Suppressor macrophage treated with lipopolysaccharide for 4 hours (primary cell): ENCODE results near the gene ENAM.

Experiments
- DNase-seq: peaks from one replicate; pipeline ENCODE4 v3.0.0-alpha.2; 2020

ENAM gene, protein sequence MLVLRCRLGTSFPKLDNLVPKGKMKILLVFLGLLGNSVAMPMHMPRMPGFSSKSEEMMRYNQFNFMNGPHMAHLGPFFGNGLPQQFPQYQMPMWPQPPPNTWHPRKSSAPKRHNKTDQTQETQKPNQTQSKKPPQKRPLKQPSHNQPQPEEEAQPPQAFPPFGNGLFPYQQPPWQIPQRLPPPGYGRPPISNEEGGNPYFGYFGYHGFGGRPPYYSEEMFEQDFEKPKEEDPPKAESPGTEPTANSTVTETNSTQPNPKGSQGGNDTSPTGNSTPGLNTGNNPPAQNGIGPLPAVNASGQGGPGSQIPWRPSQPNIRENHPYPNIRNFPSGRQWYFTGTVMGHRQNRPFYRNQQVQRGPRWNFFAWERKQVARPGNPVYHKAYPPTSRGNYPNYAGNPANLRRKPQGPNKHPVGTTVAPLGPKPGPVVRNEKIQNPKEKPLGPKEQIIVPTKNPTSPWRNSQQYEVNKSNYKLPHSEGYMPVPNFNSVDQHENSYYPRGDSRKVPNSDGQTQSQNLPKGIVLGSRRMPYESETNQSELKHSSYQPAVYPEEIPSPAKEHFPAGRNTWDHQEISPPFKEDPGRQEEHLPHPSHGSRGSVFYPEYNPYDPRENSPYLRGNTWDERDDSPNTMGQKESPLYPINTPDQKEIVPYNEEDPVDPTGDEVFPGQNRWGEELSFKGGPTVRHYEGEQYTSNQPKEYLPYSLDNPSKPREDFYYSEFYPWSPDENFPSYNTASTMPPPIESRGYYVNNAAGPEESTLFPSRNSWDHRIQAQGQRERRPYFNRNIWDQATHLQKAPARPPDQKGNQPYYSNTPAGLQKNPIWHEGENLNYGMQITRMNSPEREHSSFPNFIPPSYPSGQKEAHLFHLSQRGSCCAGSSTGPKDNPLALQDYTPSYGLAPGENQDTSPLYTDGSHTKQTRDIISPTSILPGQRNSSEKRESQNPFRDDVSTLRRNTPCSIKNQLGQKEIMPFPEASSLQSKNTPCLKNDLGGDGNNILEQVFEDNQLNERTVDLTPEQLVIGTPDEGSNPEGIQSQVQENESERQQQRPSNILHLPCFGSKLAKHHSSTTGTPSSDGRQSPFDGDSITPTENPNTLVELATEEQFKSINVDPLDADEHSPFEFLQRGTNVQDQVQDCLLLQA

DNA sequence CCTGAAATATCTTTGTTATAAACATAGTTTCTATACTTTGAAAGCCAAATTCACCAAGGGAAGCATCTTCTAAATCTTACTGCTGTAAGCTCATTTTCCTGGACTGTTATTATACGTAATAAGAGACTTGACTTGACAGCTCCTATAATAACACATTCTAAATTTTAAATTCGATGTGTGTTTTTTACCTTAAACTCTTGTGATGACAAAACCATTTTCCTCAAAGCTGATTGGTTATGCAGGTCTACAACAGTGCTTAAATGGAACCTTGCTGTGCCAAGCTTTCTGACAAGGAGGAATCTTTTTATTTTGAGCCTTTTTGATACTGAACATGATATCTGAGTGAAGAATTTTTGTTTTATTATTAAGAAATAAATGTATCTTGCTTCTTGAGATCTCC, at the start of gene ENAM:
ENAM (plus strand) TSS at position 301 of the 400 bp plus-strand sequence. CDS start 757 bp downstream, outside the sequence.
- DNase-seq = no peak

DNA sequence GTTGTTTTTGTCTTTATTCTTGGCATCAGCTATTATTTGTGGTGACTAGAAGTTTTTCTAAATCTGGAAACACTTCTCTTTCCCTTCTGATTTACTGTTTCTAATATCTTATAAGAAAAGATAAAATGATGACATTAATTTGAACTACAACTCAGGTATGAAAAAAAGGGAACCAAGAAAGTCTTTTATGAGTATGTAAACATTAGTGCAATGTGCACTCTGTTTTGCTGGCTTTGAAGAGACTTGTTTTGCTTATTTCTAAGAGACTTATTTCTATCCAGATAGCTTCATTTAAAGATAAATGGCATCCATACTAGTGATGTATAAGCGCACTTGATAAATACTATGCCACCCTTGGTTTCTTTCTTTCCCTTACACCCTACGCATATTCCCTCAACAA, 46.6 kb upstream of the ENAM start:
- DNase-seq = no peak

DNA sequence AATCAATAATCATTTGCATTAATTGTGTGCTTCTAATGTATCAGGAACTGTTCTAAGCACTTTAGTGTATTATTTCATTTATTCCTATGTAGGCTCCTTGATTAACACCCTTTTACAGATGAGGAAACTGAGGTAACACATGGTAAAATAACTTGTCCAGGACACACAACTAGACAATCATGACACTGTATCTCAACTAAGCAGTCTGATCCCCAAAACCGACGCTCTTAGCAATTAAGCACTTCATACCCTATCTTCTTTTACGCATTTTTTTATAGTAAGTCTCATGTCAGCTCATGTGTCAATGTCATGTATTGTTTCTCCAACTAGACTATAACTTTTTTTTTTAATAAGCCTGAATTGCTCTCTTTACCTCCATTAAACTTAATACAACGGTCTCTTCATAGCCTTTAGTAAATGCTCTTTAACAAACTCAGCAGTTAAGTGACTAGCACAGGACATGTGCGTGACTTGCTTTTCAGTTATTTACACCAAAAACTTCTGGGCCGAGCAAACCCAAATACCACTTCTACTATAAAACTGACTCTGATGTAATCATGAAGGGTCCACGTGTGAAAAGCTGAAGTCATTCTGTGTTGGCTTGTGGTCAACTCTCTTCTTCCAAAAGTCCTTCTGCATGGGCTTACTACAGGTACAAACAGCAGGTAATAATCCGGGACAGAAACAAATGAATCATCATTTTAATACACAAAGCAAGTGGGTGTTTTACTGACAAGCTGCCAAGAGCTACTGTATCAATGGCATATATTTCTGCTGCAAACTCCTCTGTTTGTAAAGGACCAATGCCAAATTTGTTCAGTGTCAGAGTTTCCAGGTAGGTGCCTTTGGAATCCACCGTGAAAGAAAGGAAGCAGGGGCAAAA, 44.4 kb upstream of the ENAM start:
- DNase-seq = no peak

- no peak for DNase-seq
These were observed 41.7 kb upstream of the ENAM start for GRCh38 chr4:70586841-70587240.

- peak; percentile 12 for DNase-seq
These were observed 38.8 kb upstream of the ENAM start for GRCh38 chr4:70589785-70590184.

GRCh38 chr4:70591955-70592582, 36.5 kb upstream of the ENAM start, which contains the start of gene AMBN:
Gene AMBN, plus strand, starts transcription at chr4:70592256. Its CDS starts 103 bp downstream, at chr4:70592359.
- DNase-seq = no peak

DNA sequence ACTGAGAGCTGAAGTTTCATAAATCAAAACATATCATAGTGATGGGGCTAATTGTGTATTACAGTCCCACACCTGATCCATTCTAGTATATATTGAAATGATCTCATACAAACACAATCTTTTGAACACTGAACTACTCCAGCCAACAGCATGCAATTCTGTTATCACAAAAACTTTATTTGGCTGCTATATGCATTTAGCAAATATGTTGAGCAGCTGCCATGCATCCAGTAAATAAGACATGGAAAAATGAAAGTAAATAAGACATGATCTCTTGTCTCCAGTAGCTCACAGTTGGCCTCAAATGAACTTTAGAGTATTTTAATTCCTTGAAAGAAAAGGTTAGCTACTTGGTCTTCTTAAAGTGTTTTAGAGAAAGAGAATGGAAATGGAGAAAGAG, 34.3 kb upstream of the ENAM start:
- no peak for DNase-seq

GRCh38 chr4:70600305-70600704, 28.2 kb upstream of the ENAM start:
- DNase-seq = no peak

- DNase-seq = no peak
These were observed 27.6 kb upstream of the ENAM start for GRCh38 chr4:70600977-70601376.

DNA sequence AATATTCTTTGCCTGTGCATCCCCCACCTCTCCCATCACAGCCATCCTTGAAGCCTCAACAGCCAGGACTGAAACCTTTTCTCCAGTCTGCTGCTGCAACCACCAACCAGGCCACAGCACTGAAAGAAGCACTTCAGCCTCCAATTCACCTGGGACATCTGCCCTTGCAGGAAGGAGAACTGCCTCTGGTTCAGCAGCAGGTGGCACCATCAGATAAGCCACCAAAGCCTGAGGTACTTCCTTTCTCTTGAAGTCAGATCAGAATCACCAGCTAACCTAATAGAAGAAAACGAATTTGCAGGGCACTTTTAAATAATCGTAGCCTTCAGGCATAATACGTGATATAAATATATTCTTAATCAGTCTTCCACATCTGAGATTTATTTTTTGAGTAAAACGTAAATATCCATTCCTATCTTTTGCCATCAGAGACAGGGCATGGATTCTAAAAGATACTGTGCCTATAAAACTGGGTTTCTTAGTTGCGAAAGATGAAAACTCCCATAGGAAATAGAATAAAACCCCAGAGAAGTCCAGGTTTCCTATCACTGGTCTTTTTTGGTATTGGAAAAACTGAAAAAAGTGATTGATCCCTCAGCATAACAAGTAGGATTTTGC, 27.0 kb upstream of the ENAM start:
- DNase-seq = peak; percentile 63

GRCh38 chr4:70603856-70604255, 24.7 kb upstream of the ENAM start:
- peak; percentile 12 for DNase-seq

DNA sequence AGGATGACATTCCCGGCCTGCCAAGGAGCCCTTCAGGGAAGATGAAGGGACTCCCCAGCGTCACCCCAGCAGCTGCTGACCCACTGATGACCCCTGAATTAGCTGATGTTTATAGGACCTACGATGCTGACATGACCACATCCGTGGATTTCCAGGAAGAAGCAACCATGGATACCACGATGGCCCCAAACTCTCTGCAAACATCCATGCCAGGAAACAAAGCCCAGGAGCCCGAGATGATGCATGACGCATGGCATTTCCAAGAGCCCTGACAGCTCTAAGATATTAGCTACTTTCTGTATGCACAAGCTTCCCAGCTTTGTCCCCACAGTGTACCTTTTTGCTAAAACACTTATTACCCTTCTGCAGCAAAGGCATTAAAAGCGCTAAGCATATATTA, 22.1 kb upstream of the ENAM start:
- DNase-seq = no peak

- DNase-seq = no peak
These were observed 21.1 kb upstream of the ENAM start for GRCh38 chr4:70607334-70607853.

GRCh38 chr4:70608324-70608723, 20.2 kb upstream of the ENAM start:
- DNase-seq = no peak

DNA sequence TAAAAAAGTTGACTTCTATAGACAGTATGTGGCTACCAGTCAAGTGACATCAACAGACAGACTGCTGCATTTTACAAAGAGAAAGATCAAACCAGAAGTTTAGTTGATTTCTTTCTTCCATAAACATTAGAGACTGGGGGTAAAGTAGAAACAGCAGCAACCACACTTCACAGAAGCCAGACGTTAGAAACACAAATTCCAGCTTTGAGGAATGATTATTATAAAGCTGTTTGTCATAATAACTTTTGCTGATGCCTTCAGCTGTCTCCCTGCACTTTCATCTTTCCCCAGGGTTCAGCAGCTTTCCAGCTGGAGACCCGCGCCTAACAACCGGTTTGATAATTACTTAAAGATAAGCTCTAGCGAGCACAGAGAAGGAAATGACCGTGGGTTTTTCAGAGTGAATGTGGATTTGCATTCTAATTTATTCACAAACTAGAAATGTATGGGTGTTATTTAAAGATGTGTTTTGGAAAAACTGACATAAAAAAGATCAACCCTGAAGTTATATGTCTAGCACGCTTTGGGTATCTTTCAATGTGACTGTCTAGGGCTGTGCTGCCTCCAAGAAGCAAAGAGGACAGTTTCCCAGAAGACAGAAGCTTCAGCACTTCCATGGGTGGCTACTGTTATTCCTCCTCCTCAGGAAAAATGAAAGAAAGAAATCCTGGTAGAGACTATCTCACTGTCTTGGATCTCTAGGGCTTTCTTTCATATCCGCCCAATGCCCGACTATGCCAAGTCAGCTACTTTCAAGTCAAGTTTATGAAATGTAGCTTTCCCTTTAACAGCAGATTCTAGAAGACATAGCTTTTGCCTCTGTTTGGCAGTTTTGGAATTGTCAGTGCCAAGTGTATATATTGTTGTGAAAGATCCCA, 15.0 kb upstream of the ENAM start:
- DNase-seq = no peak

- DNase-seq = peak; percentile 24
These were observed 14.4 kb upstream of the ENAM start for GRCh38 chr4:70614184-70614555.

- no peak for DNase-seq
These were observed 9.3 kb upstream of the ENAM start for GRCh38 chr4:70619288-70619687.

DNA sequence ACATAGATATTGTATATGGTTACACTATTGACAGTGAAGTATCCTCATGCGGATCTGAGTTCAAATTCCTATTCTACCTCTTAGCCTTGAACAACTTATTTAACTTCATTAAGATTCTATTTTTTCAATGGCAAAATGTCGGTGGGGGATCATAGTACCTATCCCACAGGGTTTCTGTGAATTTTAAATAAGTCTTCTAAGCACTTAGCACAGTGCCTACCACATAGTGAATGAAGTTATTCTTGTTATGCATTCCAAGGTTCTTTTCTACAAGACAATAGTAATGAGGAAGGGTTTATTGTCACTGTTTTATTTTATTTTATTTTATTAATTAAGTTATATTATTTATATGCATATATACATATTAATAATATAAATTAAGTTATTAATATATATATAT, 8.8 kb upstream of the ENAM start:
- no peak for DNase-seq

GRCh38 chr4:70623323-70623722, 5.2 kb upstream of the ENAM start:
- no peak for DNase-seq

GRCh38 chr4:70624226-70624793, 4.2 kb upstream of the ENAM start:
- no peak for DNase-seq
